ENCODE results near the gene MBNL3.
A peak's percentile ranks its signal among the peaks of the same experiment; 100 is the strongest.

Gene MBNL3

GRCh38 chrX:132413459-132413858 lies 75.4 kb downstream of the MBNL3 start:
- DNase-seq = no peak

DNA sequence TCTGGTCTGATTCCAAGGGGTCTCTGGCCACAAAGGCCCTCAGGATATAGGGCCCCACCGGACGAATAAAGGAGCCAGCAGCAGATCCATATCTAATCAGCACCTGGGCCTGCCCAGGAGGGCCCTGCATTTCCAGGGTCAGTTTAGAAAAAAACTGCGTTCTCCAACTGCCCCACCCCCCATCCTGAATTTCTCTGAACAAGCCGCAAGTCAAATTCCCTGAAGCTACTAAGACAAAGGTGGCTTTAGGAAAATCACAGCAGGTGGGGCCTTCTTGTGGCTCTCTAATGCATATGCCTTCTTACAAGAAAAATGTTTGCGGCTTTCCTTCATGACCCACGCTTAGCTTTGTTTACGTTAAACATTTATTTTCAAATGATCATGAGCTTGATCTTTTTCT lies 76.6 kb downstream of the MBNL3 start:
- no peak for DNase-seq

DNA sequence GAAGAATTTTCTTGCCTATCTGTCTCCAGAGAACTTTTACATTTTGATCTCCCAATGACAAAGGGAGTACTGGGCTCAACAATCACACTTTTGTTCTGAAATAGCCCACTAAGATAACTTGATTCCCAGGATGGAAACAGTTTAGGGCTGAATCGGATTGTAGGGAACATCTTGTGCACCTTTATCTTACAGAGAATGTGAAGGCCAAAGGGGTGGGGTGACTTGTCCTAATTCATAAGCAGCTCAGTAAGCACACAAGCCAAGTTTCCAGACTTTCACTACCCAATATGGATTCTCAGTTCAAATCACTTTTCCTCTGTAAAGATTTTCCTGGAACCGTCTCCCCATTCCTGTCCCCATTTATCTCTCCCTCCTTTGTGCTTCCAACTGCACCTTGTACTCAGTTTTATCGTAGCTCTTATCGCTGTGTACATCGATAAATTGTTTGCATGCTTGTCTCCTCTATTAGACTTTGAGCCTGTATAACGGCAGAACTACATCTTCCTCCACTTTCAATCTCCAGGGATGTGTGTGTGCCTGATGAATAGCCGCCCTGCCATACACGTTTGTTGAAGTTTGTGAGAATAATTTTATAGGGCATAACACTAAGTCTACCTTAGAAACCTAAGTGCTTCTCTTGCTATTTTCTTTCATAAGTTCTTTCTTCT lies 77.4 kb downstream of the MBNL3 start:
- DNase-seq = no peak

GRCh38 chrX:132409780-132410556 lies 78.9 kb downstream of the MBNL3 start:
- no peak for DNase-seq

DNA sequence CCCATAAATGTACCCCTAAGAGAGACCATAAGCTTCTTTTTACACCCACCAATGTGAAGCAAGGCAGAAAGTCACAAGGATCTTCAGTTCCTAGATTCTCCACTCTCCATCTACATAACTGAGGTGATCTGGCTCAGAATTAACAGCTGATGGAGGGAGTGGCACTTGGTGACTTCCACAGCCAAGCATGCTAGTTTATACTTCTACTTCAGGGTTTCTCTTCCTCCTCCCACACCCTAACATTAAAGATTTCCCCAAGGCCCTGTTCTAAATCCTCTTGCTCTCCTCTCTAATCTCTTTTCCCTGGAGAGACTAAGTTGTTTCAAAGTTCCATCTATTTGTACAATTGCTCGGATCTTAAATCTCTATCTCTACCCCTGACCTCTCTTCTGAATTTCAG lies 81.1 kb downstream of the MBNL3 start:
- no peak for DNase-seq

DNA sequence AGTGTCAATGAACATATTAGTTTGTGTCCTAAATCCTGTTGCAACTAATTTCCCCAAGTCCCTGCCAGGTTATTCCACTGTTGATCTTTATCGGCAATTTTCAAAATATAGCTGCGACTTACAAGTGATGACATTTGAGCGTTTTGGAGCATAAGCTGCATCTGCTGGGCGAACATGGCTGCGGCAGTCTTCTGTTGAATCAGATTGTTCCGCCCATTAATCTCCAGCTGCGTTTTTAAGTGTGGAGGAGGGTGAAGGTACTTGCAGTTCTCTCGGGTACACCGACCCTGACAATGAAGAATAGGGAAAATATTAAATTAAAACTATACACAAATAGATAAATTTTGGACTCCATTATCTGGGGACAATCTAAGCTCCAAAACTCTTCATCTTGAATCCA lies 82.7 kb downstream of the MBNL3 start:
- no peak for DNase-seq

DNA sequence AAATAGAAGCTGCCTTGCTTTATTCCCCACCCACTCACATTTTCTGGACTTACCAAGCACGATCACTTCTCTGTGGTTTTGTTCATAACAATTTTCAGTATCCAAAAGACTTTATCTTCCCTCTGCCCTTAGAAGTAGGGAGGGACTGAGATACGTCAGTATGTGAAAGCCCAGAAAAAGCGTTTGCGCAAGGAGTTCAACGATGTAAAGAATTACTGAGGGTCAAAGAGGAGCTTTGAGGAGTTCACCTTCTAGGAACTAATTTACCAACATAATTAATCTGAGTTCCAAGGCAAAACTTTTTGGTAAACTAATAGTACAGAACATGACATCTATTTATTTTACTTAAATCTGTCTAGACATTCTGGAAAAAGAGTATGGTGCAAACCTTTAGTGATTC lies 84.6 kb downstream of the MBNL3 start:
- DNase-seq = no peak

DNA sequence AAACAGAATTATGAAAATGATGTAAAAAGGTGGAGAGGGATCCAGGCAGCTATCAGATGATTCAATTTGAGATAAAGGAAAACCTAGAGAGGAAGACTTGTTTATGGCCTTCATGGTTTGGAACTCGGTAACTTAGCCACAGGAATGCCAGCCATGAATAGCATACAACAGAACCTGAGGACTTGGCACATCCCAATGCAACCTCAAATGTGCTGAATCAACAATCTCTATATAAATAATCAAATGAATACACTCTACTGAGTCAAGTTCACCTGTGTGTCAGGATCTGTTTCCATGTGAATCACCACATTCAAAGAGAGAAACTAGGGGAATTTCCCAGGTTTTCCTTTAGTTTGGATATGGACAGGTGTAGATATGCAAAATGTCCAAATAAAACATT lies 86.9 kb downstream of the MBNL3 start:
- DNase-seq = no peak

- DNase-seq = no peak
Observed at GRCh38 chrX:132400706-132401105, 88.1 kb downstream of the MBNL3 start.

- DNase-seq = no peak
Observed at GRCh38 chrX:132395645-132396044, 93.2 kb downstream of the MBNL3 start.

- DNase-seq = no peak
Observed at GRCh38 chrX:132395026-132395425, 93.8 kb downstream of the MBNL3 start.

- no peak for DNase-seq
Observed at GRCh38 chrX:132394591-132394990, 94.2 kb downstream of the MBNL3 start.

- DNase-seq = no peak
Observed at GRCh38 chrX:132393992-132394391, 94.8 kb downstream of the MBNL3 start.

DNA sequence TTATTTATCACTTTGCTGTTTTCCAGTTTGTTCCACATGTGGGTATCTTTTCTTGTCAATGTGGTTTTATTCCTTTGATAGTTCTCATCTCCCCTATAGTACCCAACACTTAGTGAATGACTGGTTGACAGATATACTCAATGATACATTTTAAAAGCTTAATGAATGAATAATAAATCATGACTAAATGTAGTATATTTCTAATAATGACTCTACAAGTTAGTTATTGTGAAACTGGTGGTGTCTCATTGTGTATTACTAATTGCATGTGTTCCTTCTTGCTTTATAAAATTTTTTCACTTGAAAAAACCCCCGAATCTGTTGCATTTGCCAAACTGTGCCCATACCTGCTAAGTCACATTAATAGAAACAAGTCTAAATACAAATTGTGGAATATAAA lies 95.4 kb downstream of the MBNL3 start:
- no peak for DNase-seq

- peak; percentile 42 for DNase-seq
Observed at GRCh38 chrX:132393085-132393484, 95.8 kb downstream of the MBNL3 start.

GRCh38 chrX:132390792-132391191 lies 98.0 kb downstream of the MBNL3 start:
- DNase-seq = no peak

- DNase-seq = no peak
Observed at GRCh38 chrX:132389480-132389879, 99.4 kb downstream of the MBNL3 start.

DNA sequence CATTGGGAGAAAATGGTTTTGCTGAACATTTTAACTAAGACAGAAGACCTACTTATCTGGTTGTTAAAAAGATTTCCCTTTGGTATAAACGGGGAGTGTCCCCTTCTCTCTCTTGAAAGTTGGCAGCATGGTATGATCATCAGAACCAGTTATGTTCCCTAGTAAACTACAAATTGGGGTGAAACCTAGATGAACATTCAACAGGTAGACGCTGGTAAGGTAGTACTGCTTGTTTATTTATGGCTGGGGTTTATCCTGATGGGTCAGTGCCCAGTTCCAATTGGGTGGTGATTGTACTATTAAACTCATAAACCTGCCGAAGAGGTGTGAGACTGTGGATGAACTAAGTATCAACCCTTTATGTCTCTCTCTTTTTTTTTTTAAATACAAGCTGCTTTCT lies 100.5 kb downstream of the MBNL3 start:
- no peak for DNase-seq

GRCh38 chrX:132384301-132384700 lies 104.5 kb downstream of the MBNL3 start:
- no peak for DNase-seq

DNA sequence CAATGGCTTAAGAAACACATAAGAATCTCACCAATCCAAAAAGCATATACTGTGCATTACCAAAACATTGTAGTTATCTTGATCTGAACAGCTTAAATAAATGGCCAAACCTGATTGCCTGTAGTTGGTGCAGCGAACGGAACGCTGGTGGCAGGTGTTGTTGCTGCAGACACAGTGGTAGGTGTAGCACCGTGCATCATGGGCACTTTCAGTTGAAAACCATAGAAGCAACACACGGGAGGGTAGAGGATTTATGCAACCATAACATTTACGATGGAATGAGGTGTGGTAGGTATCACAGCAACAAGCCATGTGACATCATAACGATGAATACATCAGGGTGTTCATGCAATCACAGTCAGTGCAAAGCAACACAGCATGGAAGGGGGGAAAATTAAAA lies 106.8 kb downstream of the MBNL3 start:
- no peak for DNase-seq

- no peak for DNase-seq
Observed at GRCh38 chrX:132378281-132378680, 110.6 kb downstream of the MBNL3 start.

DNA sequence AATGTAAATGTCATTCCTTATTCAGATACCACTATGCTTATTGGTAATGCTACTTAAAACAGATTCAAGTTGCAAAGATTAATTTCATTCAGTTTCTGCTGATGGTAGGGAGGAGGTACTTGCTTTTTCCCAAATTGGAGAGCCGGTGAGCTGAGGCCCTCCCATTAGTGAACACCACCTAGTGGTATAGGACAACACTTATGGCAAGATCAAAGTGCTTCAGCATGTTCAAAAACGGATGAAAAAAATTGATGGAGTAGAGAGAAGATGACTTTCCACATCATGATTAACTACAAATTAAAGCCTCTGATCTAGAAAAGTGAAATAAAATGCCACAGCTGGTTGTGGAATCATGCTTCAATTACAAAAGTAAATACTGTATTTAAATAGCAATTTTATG lies 112.9 kb downstream of the MBNL3 start:
- no peak for DNase-seq

DNA sequence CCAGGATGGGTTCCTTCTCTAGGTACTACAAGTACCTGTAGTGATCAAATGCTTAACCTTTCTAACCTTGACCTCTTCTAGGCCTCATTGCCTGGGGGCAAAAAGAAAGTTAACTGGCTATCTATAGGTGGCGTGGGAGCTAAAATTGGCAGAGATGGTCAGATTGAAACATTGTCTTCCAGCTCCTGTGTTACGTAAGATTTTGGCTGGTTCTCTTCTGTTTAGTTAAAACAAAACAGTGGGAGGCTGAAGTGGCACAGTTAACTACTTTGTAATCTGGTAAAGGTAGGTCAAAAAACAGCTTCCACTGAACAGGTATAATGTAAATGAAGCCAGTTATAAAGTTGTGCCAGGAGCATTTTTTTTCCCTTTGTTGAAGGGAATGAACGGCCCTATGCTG lies 115.2 kb downstream of the MBNL3 start:
- no peak for DNase-seq

DNA sequence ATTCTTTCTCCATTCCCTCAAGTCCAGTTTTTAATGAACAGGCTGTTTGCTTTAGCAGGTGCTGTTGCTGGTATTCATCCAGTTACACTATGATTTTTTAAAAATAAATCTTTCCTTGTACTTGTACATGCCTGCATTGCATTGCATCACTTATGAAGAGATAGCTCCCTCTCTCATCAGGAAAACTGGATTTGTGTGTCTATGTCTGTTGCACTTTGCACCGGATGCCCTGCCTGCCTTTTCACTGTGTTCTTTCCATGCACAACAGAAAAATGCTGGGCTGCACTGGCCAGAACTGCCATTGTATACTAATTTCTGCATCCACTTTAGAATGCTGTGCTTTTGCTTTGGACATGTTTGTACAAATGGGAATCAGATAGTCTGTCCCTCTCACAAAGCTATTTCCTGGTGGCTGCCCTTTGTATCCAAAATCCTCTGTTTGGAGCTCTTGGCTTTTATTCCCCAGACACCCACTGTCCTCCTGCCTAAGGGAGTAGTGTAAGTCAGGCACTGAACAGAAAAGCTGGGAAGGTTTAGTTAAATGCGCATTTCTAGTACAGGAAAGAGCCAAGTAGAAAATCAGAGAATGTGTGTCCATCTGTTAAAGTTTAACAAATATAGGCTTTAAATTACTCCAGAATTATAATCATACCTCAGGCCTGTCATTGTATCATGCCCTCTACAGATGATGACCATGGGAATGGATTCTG lies 119.1 kb downstream of the MBNL3 start:
- no peak for DNase-seq
